Smooth muscle cell (in vitro differentiated cells): ENCODE data around the gene BOD1. TPM values are rescaled to one million over a fixed set of nuclear protein-coding genes. Genes with fewer than 3 reads are reported as not detected.

Source experiments
- DNase-seq: peaks from one replicate; lab custom pipeline; 2025; ENCODE audit not compliant: unreplicated experiment; lab: John Stamatoyannopoulos, UW
- H2AFZ ChIP-seq: fragments of 200-600 bp; sonication (generic); 2 replicates; pipeline ENCODE4 v1.6.0; 2016; ENCODE audit warnings: antibody characterized with exemption, low read depth, mild to moderate bottlenecking
- H3F3A ChIP-seq: fragments of 200-600 bp; sonication (generic); 2 replicates; pipeline ENCODE4 v1.6.0; 2017; ENCODE audit warnings: antibody characterized with exemption, low read depth
- H3K27ac ChIP-seq: fragments of 200-600 bp; sonication (generic); 2 replicates; pipeline ENCODE4 v1.5.1; 2016; ENCODE audit warnings: low read depth, mild to moderate bottlenecking
- H3K27me3 ChIP-seq: fragments of 200-600 bp; sonication (generic); 2 replicates; pipeline ENCODE4 v1.6.1; 2016; ENCODE audit warnings: low read depth, mild to moderate bottlenecking
- H3K36me3 ChIP-seq: fragments of 200-600 bp; sonication (generic); 2 replicates; pipeline ENCODE4 v1.5.1; 2016; ENCODE audit warnings: low read depth
- H3K4me1 ChIP-seq: fragments of 200-600 bp; sonication (generic); 2 replicates; pipeline ENCODE4 v1.5.1; 2016; ENCODE audit warnings: low read depth
- H3K4me2 ChIP-seq: fragments of 200-600 bp; sonication (generic); 2 replicates; pipeline ENCODE4 v1.6.0; 2016; ENCODE audit warnings: mild to moderate bottlenecking
- H3K4me3 ChIP-seq: fragments of 200-600 bp; sonication (generic); 2 replicates; pipeline ENCODE4 v1.5.1; 2016; ENCODE audit warnings: mild to moderate bottlenecking
- H3K79me2 ChIP-seq: fragments of 200-600 bp; sonication (generic); 2 replicates; pipeline ENCODE4 v1.6.0; 2016; ENCODE audit warnings: low read depth, mild to moderate bottlenecking
- H3K9ac ChIP-seq: fragments of 200-600 bp; sonication (generic); 2 replicates; pipeline ENCODE4 v1.6.0; 2016; ENCODE audit warnings: low read depth
- H3K9me3 ChIP-seq: fragments of 200-600 bp; sonication (generic); replicated peaks from 2 replicates; pipeline ENCODE4 v1.5.1; 2016; ENCODE audit warnings: low read depth
- H4K20me1 ChIP-seq: fragments of 200-600 bp; sonication (generic); 2 replicates; pipeline ENCODE4 v1.6.0; 2016; ENCODE audit warnings: low read depth
- CTCF ChIP-seq: fragments of 200-600 bp; sonication (generic); IDR thresholded peaks from 2 replicates; pipeline ENCODE4 v1.5.1; 2017; ENCODE audit warnings: borderline replicate concordance, mild to moderate bottlenecking, antibody characterized with exemption; ENCODE audit not compliant: insufficient read depth, poor library complexity, severe bottlenecking
- WGBS: methylation state at CpG from one replicate; pipeline ENCODE4 v1.1.7; 2016; ENCODE audit warnings: low lambda C conversion rate; 5-methylcytosine and 5-hydroxymethylcytosine counted together
- polyA plus RNA-seq: library from polyadenylated mRNA; unstranded; fragments of >200 nt; fragmentation: Nextera tagmentation; extraction: Ambion mirVana; gene quantifications from 2 replicates; pipeline ENCODE4 v1.2.1, GENCODE V29; 2016
- total RNA-seq: library from RNA; depleted of rRNA; stranded (reverse); fragments of >200 nt; gene quantifications from 2 replicates; pipeline ENCODE4 v1.2.3, GENCODE V29; 2014

BOD1 gene
- total and polyA plus RNA-seq, 2 experiments from 2014 or later: 56.5 to 58.3 TPM

- H3K79me2 ChIP-seq: no peaks in the 10 kb centered on the region
- no peak for DNase-seq
- H3K4me1 ChIP-seq: no peaks in the 10 kb centered on the region
- H4K20me1 ChIP-seq: no peaks in the 10 kb centered on the region
- TF ChIP-seq CTCF: no peak
- no peaks in the 10 kb centered on the region for H3K27me3 ChIP-seq
- H2AFZ ChIP-seq: no peak overlapping the region
- no peaks in the 10 kb centered on the region for H3F3A ChIP-seq
- no peaks in the 10 kb centered on the region for H3K9me3 ChIP-seq
- H3K4me2 ChIP-seq: no peak overlapping the region
- WGBS: 90% methylated on average over 19 of the region's 19 CpGs
- H3K27ac ChIP-seq: no peak overlapping the region
- H3K4me3 ChIP-seq: no peak overlapping the region
- H3K9ac ChIP-seq: no peak overlapping the region
- no peaks in the 10 kb centered on the region for H3K36me3 ChIP-seq
Measured at GRCh38 chr5:173622183-173623047, 6.0 kb upstream of the BOD1 start.

GRCh38 chr5:173620784-173621183 lies 4.3 kb upstream of the BOD1 start:
- Histone ChIP-seq H3K36me3 (no peaks in the 10 kb centered on the region), H4K20me1 (peaks cover under 1% of the 10 kb centered on the region), H3F3A (no peaks in the 10 kb centered on the region), H3K9ac (no peak overlapping the region), H3K4me3 (no peak overlapping the region), H3K9me3 (no peaks in the 10 kb centered on the region), H3K79me2 (peaks cover 1% of the 10 kb centered on the region), H2AFZ (no peak overlapping the region), H3K27me3 (no peaks in the 10 kb centered on the region), H3K4me1 (peaks cover 4% of the 10 kb centered on the region), H3K4me2 (no peak overlapping the region), H3K27ac (no peak overlapping the region)
- WGBS: 76% methylated on average over 3 of the region's 3 CpGs
- no peak for TF ChIP-seq CTCF
- DNase-seq: no peak

GRCh38 chr5:173618927-173619519 lies 2.6 kb upstream of the BOD1 start:
- DNase-seq: no peak
- no peak overlapping the region for H3K9ac ChIP-seq

More at GRCh38 chr5:173618927-173619519, 2.6 kb upstream of the BOD1 start:
- H2AFZ ChIP-seq: no peak overlapping the region
- TF ChIP-seq CTCF: peak; percentile 82
- H3K27me3 ChIP-seq: no peaks in the 10 kb centered on the region
- no peaks in the 10 kb centered on the region for H3F3A ChIP-seq
- H3K4me1 ChIP-seq: peaks cover 20% of the 10 kb centered on the region
- peaks cover 18% of the 10 kb centered on the region for H4K20me1 ChIP-seq
- H3K4me3 ChIP-seq: no peak overlapping the region
- H3K27ac ChIP-seq: no peak overlapping the region
- H3K9me3 ChIP-seq: no peaks in the 10 kb centered on the region
- peaks cover 19% of the 10 kb centered on the region for H3K79me2 ChIP-seq
- WGBS: 25% methylated on average over 7 of the region's 7 CpGs
- H3K36me3 ChIP-seq: no peaks in the 10 kb centered on the region
- no peak overlapping the region for H3K4me2 ChIP-seq
